Esophagus muscularis mucosa (tissue), 3 donors: ENCODE results near the gene CPNE8.

Experiments used
- CTCF ChIP-seq, 3 experiments: fragments of 200-600 bp in 2 of 3; fragments of 450-650 bp in 1 of 3; sonication (generic) in 2 of 3; IDR thresholded peaks; one replicate each; pipeline ENCODE4 v1.5.1; 2017 to 2019; ENCODE audit warnings: antibody characterized with exemption in 3 of 3, mild to moderate bottlenecking in 2 of 3, moderate library complexity in 1 of 3
- POLR2A ChIP-seq: fragments of 450-650 bp; IDR thresholded peaks from one replicate; pipeline ENCODE4 v1.6.1; 2017; ENCODE audit warnings: antibody characterized with exemption, moderate library complexity, mild to moderate bottlenecking, low read depth
- POLR2AphosphoS5 ChIP-seq, 2 donors: sonication (generic); formaldehyde crosslinking; IDR thresholded peaks; one replicate each; pipeline ENCODE4 v1.6.1; 2017; ENCODE audit warnings: antibody characterized with exemption in 2 of 2

GRCh38 chr12:38907201-38907923 lies 2.0 kb upstream of the CPNE8 start:
- TF ChIP-seq CTCF (IDR thresholded peaks at IDR 0.05): no peak
- no peak for TF ChIP-seq POLR2A
- no peak for TF ChIP-seq POLR2AphosphoS5 (IDR thresholded peaks at IDR 0.05)
